Stimulated activated CD4-positive, alpha-beta T cell treated with anti-CD3 and anti-CD28 coated beads, TNF-alpha, amount 100 ng/mL, for 48 hours (primary cell): ENCODE results near the gene OPRL1.

Experiments used
- DNase-seq, 3 donors: peaks; one replicate each; pipeline ENCODE4 v3.0.0-alpha.2; 2020; ENCODE audit warnings: low read depth in 3 of 3

Gene OPRL1

GRCh38 chr20:64140061-64140931, 60.4 kb downstream of the OPRL1 start:
- no peak for DNase-seq

- DNase-seq: no peak
Observed at GRCh38 chr20:64140956-64141355, 61.1 kb downstream of the OPRL1 start.

- no peak for DNase-seq
Observed at GRCh38 chr20:64142590-64142989, 62.7 kb downstream of the OPRL1 start.

DNA sequence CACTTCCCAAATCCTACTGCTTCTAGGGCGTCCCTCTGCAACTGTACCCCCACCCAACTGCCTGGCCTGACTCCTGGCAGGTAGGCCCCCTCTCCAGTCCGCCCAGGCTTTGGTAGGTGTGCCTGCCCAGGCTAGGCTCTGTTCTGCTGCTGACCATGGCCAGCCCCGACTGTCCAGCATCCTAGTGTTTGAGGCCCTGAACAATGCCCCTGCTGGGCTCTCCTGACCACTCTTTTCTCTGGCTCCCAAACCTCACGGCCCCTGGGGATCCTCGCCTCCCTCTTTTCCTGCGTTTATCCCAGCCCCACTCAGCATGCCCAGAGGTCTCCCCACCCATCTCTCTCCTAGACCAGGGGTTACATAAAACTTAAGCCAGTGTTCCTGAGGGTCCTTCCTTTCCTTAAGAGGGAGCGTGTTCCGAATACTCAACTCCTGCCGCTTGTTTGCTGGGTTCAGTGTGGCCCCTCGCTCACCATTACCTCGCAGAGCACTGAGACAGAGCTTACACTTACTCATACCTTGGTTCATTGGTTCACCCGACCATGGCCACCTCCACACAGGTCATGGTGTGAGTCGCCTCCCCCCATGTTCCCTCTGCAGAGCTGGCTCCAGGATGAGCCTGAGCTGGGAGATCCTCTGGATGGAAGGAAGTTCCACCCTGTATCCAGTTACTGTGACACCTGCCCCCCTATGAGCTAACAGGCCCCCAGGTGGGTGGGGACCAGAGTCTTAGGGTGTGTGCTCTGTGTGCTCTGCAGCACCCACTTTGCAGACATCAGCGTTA, 63.3 kb downstream of the OPRL1 start:
- no peak for DNase-seq

DNA sequence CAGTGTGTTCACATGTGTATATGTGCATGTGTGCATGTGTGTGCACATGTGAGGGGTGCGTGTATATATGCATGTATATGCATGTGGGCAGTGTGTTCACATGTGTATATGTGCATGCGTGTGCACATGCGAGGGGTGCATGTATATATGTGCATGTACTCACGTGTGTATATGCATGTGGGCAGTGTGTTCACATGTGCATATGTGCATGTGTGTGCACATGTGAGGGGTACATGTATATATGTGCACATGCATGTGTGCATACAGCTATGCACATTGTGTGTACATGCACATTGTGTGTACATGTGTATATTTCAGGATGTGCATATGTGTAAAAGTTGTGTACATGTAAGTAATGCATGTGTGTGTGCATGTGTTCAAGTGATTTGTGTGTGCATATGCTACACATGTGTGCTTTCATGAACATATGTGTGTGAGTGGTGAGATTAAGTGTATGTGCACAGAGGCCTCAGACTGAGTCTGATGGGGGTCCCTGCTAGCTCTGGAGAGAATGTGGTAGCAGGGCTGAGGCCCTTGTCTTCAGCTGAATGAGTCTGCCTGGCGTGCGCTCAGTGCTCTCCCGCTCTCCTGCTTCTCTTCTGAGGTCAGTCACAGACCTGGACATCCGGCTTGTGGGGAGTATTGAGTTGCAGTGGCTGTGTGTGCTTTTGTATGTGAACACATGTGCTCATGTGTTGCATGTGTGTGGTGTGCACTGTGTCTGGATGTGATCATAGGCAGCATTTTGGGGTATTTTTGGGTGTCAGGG, 64.4 kb downstream of the OPRL1 start:
- no peak for DNase-seq

GRCh38 chr20:64145458-64146300, 65.8 kb downstream of the OPRL1 start:
- DNase-seq: no peak

DNA sequence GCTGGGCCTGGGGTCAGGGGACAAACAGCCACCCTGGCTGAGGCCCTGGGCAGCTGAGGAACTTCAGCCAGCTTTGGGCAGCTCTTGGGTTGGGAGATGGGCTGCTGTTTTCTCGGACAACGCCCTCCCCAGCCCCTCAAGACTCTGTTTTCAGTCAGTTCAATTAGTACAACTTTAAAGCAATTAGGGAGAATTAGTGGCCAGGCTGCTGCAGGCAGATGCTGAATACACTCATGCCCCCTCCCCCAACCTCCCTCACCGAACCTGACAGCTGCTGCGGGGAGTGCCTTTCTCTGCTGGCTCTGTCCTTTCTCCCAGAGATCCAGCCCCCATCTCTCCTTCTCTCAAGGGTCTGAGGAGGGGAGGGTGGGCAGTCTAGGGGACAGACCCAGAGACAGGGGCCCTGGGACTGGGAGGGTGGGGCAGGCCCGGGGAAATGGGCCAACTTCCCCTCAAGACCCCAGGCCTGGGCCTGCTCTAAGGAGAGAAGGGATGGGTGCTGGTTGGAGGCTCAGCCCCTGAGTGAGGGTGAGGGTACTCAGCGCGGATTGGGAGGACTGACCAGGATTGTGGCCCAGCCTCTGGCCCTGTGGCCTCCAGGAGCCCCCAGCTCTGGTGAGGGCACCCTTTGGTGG, 66.5 kb downstream of the OPRL1 start:
- DNase-seq: no peak

DNA sequence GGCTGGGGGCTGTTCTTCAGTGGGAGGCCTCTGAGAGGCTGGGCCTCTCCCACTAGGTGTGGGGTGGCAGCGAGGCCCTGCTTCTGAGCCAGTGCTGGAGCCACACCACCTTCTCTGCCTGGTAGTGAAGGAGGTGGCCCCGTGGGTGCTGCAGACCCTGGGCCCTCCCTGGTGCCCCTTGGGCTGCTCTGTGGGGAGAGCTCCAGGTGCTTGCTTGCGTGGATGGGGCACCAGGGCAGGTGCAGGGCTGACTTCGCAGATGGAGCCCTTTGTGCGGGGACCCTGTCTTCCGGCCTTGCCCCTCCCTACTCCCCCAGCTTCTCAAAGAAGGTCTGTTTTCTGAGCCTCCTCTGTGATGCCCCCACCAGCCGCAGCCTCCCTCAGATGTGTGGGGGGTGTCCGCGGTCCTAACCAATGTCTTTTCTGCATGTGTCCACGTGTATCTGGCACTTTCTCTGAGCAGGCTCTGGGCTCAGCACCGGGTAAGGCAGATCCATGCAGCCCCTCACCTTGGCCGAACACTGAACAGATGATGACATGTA, 67.1 kb downstream of the OPRL1 start:
- no peak for DNase-seq

DNA sequence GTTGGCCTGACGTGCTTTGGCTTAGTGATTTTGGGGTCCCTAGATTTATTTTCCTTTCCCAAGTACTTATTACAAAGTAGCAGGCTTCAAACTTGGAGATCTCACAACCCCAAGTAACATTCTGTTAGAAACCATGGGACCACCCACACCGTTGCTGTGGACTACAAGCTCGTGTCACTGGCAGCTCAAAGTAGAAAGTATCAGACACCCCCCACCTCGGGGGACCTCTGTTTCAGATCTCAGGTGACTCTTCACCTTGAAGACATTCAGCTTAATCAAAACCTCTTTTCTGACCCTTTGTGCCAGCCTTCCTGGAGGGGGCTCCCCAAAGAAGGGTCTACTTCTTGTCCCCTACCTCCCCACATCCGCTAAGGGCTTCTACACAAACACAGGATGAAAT, 68.7 kb downstream of the OPRL1 start:
- no peak for DNase-seq

DNA sequence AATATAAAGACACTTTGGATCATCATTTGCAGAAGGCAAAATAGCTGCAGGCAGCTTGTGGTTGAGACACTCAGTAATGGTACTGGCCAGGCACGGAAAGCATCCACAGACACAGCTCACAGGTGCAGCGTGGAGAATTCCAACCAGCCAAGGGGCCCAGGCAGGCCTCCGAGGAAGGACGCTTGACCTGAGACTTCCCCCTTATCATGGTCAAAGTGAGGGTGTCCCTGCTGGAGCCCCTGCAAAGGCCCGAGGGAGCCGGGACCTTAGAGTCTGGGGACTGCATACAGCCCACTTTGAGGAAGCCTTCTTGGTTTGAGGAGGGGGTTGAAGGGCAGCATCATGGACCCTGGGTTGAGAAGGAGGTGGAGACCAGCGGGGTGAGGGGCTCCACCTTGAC, 69.3 kb downstream of the OPRL1 start:
- DNase-seq: no peak

DNA sequence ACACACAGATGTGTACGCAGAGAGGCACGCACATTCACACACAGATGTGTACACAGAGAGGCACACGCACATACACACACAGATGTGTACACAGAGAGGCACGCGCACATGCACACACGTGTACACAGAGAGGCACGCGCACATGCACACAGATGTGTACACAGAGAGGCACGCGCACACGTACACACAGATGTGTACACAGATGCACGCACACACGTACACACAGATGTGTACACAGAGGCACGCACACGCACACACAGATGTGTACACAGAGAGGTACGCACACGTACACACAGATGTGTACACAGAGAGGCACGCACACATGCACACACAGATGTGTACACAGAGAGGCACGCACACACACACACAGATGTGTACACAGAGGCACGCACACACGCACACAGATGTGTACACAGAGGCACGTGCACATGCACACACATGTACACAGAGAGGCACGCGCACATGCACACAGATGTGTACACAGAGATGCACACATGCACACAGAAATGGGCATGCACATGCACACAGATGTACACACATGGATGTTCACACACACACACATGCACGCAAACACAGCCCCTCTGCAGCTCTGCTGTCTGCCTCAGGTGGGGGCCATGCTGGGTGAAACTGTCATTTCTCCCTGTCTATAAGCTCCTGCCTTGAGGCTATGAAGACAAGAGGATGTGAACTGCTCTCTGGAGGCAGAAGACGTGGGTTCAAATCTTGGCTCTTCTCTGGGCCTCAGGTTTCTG, 70.1 kb downstream of the OPRL1 start:
- DNase-seq: no peak
